ENCODE data around the gene MIDN.

DNA sequence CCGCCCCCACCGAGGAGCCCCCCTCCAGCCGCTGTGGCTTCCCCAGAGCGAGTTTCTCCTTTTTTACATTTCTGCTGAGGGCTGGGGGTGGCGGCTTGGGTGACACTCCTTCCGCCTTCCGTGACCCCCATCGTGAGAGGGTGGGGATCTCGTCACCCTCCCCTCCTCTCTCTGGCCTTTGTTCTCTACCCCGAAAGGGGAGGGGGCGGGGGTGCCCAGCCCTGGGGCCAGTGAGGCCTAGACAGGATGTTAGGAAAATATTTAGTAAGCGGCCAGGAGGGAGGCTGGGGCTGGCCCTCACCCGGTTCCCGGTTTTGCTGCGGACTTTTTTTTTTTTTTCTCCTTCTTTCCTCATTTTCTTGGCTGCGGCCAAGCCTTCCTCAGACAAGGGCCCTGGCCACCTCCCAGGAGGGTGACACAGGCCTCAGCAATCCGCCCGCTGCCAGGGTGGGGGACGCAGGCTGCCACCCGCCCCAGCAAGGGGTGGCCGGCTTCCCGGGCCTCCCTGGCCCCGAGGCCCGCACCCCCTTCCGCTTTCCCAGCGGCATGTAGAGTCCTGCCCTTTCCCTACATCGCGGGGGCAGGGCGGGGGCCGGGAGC, 3.9 kb downstream of the MIDN start:
- no peak for TF ChIP-seq EZH2 (IDR thresholded peaks at IDR 0.05; ENCODE audit: borderline replicate concordance, insufficient read depth, low read length, poor library complexity, severe bottlenecking)
- TF ChIP-seq, protein P1, sequence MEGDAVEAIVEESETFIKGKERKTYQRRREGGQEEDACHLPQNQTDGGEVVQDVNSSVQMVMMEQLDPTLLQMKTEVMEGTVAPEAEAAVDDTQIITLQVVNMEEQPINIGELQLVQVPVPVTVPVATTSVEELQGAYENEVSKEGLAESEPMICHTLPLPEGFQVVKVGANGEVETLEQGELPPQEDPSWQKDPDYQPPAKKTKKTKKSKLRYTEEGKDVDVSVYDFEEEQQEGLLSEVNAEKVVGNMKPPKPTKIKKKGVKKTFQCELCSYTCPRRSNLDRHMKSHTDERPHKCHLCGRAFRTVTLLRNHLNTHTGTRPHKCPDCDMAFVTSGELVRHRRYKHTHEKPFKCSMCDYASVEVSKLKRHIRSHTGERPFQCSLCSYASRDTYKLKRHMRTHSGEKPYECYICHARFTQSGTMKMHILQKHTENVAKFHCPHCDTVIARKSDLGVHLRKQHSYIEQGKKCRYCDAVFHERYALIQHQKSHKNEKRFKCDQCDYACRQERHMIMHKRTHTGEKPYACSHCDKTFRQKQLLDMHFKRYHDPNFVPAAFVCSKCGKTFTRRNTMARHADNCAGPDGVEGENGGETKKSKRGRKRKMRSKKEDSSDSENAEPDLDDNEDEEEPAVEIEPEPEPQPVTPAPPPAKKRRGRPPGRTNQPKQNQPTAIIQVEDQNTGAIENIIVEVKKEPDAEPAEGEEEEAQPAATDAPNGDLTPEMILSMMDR (IDR thresholded peaks at IDR 0.05; ENCODE audit: poor library complexity, severe bottlenecking): no peak
